ENCODE measurements around the gene NOTO.

NOTO gene

DNA sequence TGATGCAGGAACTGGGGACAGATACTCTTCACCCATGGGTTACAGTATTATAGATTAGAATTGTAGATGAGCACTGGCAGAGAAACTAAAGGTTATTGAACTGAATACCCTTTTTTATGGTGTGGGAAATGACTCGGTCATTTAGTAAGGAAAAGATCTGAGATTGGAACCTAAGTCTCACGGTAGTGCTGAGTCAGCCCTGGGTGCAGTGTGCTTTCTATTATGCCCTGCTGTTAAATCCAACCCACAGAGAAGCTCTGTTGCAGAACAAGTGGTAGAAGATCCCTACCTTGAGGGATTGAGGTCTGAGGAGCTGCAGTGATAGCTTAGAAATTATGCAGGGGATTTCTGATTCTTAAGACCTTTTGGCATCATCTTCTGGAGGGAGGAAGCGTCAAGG lies 44.5 kb downstream of the NOTO start:
- no peak overlapping the region for H3K4me3 ChIP-seq (ENCODE audit: low read depth, low read length)
- TF ChIP-seq, protein P1, sequence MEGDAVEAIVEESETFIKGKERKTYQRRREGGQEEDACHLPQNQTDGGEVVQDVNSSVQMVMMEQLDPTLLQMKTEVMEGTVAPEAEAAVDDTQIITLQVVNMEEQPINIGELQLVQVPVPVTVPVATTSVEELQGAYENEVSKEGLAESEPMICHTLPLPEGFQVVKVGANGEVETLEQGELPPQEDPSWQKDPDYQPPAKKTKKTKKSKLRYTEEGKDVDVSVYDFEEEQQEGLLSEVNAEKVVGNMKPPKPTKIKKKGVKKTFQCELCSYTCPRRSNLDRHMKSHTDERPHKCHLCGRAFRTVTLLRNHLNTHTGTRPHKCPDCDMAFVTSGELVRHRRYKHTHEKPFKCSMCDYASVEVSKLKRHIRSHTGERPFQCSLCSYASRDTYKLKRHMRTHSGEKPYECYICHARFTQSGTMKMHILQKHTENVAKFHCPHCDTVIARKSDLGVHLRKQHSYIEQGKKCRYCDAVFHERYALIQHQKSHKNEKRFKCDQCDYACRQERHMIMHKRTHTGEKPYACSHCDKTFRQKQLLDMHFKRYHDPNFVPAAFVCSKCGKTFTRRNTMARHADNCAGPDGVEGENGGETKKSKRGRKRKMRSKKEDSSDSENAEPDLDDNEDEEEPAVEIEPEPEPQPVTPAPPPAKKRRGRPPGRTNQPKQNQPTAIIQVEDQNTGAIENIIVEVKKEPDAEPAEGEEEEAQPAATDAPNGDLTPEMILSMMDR (IDR thresholded peaks at IDR 0.05; ENCODE audit: borderline replicate concordance, insufficient read depth, low read depth, low read length), result no peak

DNA sequence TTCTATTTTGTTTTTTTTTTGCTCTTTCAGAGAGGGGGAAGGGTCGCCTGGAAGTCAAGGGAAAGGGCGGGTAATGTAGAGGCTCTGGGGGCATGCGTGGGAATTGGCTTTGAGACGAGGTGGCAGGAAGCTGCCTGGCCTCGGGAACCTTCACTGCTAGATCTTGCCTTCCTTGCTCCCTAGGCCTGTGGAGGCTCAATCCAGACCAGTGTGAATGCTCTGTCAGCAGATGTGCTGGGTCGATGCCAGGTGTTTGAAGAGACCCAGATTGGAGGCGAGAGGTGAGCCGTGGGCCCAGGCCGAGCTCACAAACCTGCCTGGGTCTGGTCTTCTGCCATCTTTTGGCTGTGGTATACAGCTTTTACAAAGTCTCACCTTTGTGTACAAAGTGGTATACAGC lies 47.3 kb downstream of the NOTO start:
- TF ChIP-seq, protein P1 (IDR thresholded peaks at IDR 0.05; ENCODE audit: borderline replicate concordance, insufficient read depth, low read depth, low read length), result no peak
- no peak overlapping the region for H3K4me3 ChIP-seq (ENCODE audit: low read depth, low read length)

DNA sequence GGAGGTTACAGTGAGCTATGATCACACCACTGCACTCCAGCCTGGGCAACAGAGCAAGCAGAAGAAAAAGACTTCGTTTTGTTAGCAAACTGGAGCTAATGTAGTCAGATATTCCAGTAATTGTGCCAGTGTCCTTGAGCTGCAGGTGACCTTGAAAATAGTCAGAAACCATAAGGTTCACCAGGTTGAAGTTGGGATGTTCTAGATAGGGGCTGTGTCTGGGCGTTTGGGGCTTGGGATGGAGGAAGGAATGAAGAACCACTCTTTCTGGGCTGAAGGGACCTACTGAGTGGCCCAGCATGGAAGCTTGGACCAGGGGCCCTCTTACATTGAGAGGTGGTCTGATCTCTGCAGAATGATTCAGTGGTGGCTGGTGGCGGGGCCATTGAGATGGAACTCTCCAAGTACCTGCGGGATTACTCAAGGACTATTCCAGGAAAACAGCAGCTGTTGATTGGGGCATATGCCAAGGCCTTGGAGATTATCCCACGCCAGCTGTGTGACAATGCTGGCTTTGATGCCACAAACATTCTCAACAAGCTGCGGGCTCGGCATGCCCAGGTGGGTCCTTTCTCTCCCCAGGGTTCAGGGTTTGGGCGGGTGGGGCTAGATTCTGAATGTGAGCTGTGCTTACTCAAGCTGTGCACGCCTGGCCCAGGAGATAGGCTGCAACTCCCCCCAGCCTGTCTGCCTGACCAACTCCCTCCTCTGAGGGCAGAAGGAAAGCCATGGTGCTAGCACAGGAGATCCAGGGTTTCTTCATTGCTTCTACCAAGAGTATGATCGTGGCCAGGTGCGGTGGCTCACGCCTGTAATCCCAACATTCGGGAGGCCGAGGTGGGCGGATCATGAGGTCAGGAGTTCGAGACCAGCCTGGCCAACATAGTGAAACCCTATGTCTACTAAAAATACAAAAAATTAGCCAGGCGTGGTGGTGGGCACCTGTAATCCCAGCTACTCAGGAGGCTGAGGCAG lies 48.8 kb downstream of the NOTO start:
- TF ChIP-seq, protein P1 (IDR thresholded peaks at IDR 0.05; ENCODE audit: borderline replicate concordance, insufficient read depth, low read depth, low read length), result no peak
- H3K4me3 ChIP-seq (ENCODE audit: low read depth, low read length), result no peak overlapping the region

DNA sequence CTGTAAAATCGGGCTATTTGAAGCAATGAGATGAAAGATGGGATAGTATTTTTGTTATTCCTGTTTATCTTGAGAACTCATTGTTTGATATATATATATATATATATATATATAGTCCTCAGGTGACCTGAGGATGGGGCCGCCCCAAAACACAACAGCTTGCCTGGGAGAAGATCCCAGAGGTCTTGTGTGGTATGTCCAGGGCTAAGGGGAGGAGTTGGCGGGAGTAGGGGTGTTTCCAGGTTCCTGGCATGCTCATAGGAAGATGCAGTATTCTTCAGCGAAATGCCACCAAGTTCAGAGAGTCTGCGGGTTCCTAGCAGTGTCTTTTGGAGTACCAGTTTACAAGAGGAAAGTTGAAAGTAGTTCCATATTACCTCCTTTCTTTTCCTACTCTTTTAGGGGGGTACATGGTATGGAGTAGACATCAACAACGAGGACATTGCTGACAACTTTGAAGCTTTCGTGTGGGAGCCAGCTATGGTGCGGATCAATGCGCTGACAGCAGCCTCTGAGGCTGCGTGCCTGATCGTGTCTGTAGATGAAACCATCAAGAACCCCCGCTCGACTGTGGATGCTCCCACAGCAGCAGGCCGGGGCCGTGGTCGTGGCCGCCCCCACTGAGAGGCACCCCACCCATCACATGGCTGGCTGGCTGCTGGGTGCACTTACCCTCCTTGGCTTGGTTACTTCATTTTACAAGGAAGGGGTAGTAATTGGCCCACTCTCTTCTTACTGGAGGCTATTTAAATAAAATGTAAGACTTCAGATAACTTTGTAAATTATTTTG lies 50.1 kb downstream of the NOTO start:
- H3K4me3 ChIP-seq (ENCODE audit: low read depth, low read length), result no peak overlapping the region
- TF ChIP-seq, protein P1 (IDR thresholded peaks at IDR 0.05; ENCODE audit: borderline replicate concordance, insufficient read depth, low read depth, low read length), result no peak

DNA sequence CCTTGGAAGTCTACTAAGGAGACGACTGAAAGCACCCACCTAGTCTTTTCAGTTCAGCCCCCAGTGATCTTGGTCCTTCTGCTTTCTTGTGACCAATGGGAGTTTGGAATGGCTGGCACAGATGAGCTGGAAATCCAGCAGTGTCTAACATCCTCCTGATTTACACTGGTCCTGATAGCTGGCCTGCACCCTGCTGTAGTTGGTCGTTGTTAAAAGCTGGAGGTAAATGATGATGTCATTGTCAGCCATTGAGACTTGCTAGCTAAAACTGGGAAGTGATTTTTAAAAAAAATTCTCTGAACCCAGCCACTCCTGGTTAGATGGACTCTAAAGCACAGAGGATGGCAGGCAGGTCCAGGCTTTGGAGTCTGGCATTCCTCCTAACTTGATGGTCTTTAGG lies 51.0 kb downstream of the NOTO start:
- TF ChIP-seq, protein P1 (IDR thresholded peaks at IDR 0.05; ENCODE audit: borderline replicate concordance, insufficient read depth, low read depth, low read length), result no peak
- H3K4me3 ChIP-seq (ENCODE audit: low read depth, low read length), result no peak overlapping the region

DNA sequence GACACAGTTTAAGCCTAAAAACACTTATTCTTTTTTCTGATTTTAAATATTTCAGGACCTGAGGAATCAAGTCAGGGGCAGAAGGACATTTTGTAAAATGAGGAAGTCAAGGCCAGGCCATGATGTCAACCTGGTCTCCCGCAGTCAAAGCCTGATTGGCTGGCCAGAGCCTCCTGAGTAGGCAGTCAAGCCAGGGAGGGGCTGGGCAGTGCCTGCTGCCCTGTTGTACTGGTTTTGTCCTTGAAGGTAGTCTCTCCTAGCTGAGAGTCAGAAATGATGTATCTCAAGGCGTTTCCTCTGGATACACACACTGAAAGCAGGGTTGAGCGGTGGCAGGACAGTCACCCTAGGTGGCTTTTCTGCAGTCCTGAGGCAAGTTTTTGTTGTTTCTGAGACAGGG lies 51.5 kb downstream of the NOTO start:
- TF ChIP-seq, protein P1 (IDR thresholded peaks at IDR 0.05; ENCODE audit: borderline replicate concordance, insufficient read depth, low read depth, low read length), result no peak
- no peak overlapping the region for H3K4me3 ChIP-seq (ENCODE audit: low read depth, low read length)

All from GM12875 (cell line).